ENCODE measurements around the gene LARGE1. TPM values are rescaled to one million over a fixed set of nuclear protein-coding genes. Genes with fewer than 3 reads are reported as not detected.

The LARGE1 gene
- total and polyA plus RNA-seq, 2 of the 8 experiments (the other 6 are each of a cell fraction or from before 2014, with no cell fraction given): 43.7 to 83.0 TPM

DNA sequence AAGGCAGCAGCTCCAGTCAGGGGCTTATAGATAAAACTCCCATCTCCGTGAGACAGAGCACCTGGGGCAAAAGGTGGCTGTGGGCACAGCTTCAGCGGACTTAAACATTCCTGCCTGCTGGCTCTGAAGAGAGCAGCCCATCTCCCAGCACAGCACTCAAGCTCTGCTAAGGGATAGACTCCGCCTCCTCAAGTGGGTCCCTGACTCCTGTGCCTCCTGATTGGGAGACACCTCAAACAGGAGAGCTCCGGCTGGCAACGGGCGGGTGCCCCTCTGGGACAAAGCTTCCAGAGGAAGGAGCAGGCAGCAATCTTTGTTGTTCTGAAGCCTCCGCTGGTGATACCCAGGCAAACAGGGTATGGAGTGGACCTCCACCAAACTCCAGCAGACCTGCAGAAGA lies 279.4 kb downstream of the LARGE1 start:
- no peak overlapping the region for H2BK5ac ChIP-seq (ENCODE audit: low read depth, low read length)
- DNase-seq (ENCODE audit: low read depth in 1 of 2, low spot score in 2 of 2) (peak in 1 of 2 experiments; percentile 48), FAIRE-seq (no peak)
- no peak overlapping the region for H3K4me3 ChIP-seq (ENCODE audit: extremely low read depth in 1 of 4, insufficient read depth in 2 of 4, low read depth in 3 of 4, low read length in 4 of 4)
- H3K27ac ChIP-seq (ENCODE audit: low read depth, low read length): no peak overlapping the region
- no peaks in the 10 kb centered on the region for H3K23me2 ChIP-seq (ENCODE audit: low read depth, low read length)
- H3K4me1 ChIP-seq (replicated peaks in 1 of 4; ENCODE audit: control insufficient read depth in 3 of 4, insufficient read depth in 4 of 4, low read length in 3 of 4): no peaks in the 10 kb centered on the region; a peak in 1 of 7 replicates
- peaks cover 0 to 7% (median 2%) of the 10 kb centered on the region in 4 experiments; a peak in 2 of 8 replicates for H3K36me3 ChIP-seq (ENCODE audit: control insufficient read depth in 2 of 4, insufficient read depth in 4 of 4, low read length in 3 of 4)
- H2AK5ac ChIP-seq (ENCODE audit: low read depth, low read length): no peak overlapping the region
- H4K91ac ChIP-seq (replicated peaks; ENCODE audit: insufficient read length, low read length): no peak overlapping the region
- H3K14ac ChIP-seq (ENCODE audit: insufficient read length): no peak overlapping the region
- no peaks in the 10 kb centered on the region; the same call in 1 of the 2 replicates for H3K79me1 ChIP-seq (ENCODE audit: low read depth, low read length)
- no peak overlapping the region for H3K18ac ChIP-seq (ENCODE audit: extremely low read depth, low read length)
- no peak overlapping the region for H3K56ac ChIP-seq (replicated peaks; ENCODE audit: insufficient read length, low read depth, low read length)
- no peak overlapping the region for H4K5ac ChIP-seq (ENCODE audit: insufficient read length, low read depth, low read length)
- ChIA-PET POLR2A (ENCODE audit: partially characterized antibody) (no interaction called here), CTCF (ENCODE audit: partially characterized antibody) (interaction anchor here (1.0 kb wide), 1 partner anchor 339 kb away, joined by 3 read pairs; no protein-coding TSS in a partner anchor)
- H2BK12ac ChIP-seq (ENCODE audit: low read depth, low read length): no peak overlapping the region
- no peak overlapping the region for H3K4ac ChIP-seq (replicated peaks; ENCODE audit: insufficient read length, low read depth, low read length)
- no peaks in the 10 kb centered on the region for H3K27me3 ChIP-seq (replicated peaks in 1 of 4; ENCODE audit: control insufficient read depth in 3 of 4, extremely low read depth in 1 of 4, insufficient read depth in 3 of 4, low read length in 3 of 4)
- no peak overlapping the region for H4K8ac ChIP-seq (ENCODE audit: extremely low read depth, insufficient read depth, low read length)
- peaks cover 0 to 57% of the 10 kb centered on the region in 2 experiments; a peak in 2 of 4 replicates for H3K79me2 ChIP-seq (ENCODE audit: control insufficient read depth in 1 of 2, insufficient read depth in 2 of 2, low read length in 2 of 2)
- H3K9me3 ChIP-seq (ENCODE audit: insufficient read depth in 2 of 2, low read depth in 1 of 2, low read length in 1 of 2): 0 out of 4 replicates have a peak, but pooled peaks cover 0 to 2% of the 10 kb centered on the region in 2 experiments
- H4K20me1 ChIP-seq (replicated peaks in 1 of 2; ENCODE audit: control insufficient read depth in 1 of 2, insufficient read depth in 2 of 2, low read length in 2 of 2): no peaks in the 10 kb centered on the region
- H3K9ac ChIP-seq (replicated peaks in 1 of 4; ENCODE audit: extremely low read depth in 1 of 4, low read depth in 3 of 4, low read length in 3 of 4): no peak overlapping the region
- H3K4me2 ChIP-seq (ENCODE audit: insufficient read depth in 1 of 2, low read depth in 2 of 2, low read length in 2 of 2): no peak overlapping the region
- WGBS, 2 experiments (ENCODE audit: extremely low coverage in 1 of 2, insufficient coverage in 1 of 2, insufficient read length in 1 of 2, insufficient replicate concordance in 2 of 2, low coverage in 1 of 2, low lambda C conversion rate in 2 of 2, missing lambda C conversion rate in 1 of 2): 79% methylated on average over 6 of the region's 7 CpGs; no CpG with 5 or more reads in 1 of the 2 experiments
- TF ChIP-seq KDM5A (IDR thresholded peaks at IDR 0.05; ENCODE audit: low read length) (no peak), CHD1 (IDR thresholded peaks at IDR 0.05; ENCODE audit: low read depth, low read length) (no peak), HDAC6 (IDR thresholded peaks at IDR 0.05; ENCODE audit: low read depth, low read length) (no peak), SP2 (IDR thresholded peaks at IDR 0.05; ENCODE audit: low read length) (no peak), KDM1A (IDR thresholded peaks at IDR 0.05; ENCODE audit: borderline replicate concordance, low read length) (no peak), KDM4A (IDR thresholded peaks at IDR 0.05; ENCODE audit: low read depth, low read length, severe bottlenecking) (no peak), RAD21 (IDR thresholded peaks at IDR 0.05 in 1 of 2, conservative IDR thresholded peaks at IDR 0.05 in 1 of 2; ENCODE audit: low read depth in 2 of 2, low read length in 2 of 2) (no peak), SIN3A (conservative IDR thresholded peaks at IDR 0.05 in 1 of 2, IDR thresholded peaks at IDR 0.05 in 1 of 2; ENCODE audit: low read depth in 1 of 2, low read length in 2 of 2) (no peak), TBP (IDR thresholded peaks at IDR 0.05; ENCODE audit: low read depth, low read length) (no peak)
- TF ChIP-seq, protein P1, sequence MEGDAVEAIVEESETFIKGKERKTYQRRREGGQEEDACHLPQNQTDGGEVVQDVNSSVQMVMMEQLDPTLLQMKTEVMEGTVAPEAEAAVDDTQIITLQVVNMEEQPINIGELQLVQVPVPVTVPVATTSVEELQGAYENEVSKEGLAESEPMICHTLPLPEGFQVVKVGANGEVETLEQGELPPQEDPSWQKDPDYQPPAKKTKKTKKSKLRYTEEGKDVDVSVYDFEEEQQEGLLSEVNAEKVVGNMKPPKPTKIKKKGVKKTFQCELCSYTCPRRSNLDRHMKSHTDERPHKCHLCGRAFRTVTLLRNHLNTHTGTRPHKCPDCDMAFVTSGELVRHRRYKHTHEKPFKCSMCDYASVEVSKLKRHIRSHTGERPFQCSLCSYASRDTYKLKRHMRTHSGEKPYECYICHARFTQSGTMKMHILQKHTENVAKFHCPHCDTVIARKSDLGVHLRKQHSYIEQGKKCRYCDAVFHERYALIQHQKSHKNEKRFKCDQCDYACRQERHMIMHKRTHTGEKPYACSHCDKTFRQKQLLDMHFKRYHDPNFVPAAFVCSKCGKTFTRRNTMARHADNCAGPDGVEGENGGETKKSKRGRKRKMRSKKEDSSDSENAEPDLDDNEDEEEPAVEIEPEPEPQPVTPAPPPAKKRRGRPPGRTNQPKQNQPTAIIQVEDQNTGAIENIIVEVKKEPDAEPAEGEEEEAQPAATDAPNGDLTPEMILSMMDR (IDR thresholded peaks at IDR 0.05; ENCODE audit: control extremely low read depth in 1 of 3, insufficient read depth in 1 of 3, low read depth in 1 of 3, low read length in 3 of 3): no peak
- no peak overlapping the region for H2BK20ac ChIP-seq (ENCODE audit: low read length)
- H2BK120ac ChIP-seq (replicated peaks; ENCODE audit: low read depth, low read length): no peak overlapping the region
- H2AFZ ChIP-seq (ENCODE audit: low read length): no peak overlapping the region
- H3K23ac ChIP-seq (ENCODE audit: insufficient read length): no peak overlapping the region
- no peak overlapping the region for H2BK15ac ChIP-seq (ENCODE audit: low read length)
